Right cardiac atrium (tissue), 5 donors: ENCODE results near the gene ATP12A. TPM values are rescaled to one million over a fixed set of nuclear protein-coding genes. Genes with fewer than 3 reads are reported as not detected.
A peak's percentile ranks its signal among the peaks of the same experiment; 100 is the strongest.

Source experiments
- ATAC-seq, 2 donors: fragments of 200-7000 bp; cut with Tn5 transposase; one replicate each; pipeline versions ENCODE4 v1.8.0 to v1.9.1; 2020; ENCODE audit warnings: moderate library complexity in 2 of 2, mild to moderate bottlenecking in 1 of 2
- DNase-seq, 3 donors: peaks; one replicate each; pipeline ENCODE4 v3.0.0-alpha.2; 2020
- H3K27ac ChIP-seq: one replicate; pipeline ENCODE4 v1.5.1; 2013; ENCODE audit warnings: mild to moderate bottlenecking, low read length, control low read depth, moderate library complexity
- H3K27me3 ChIP-seq: one replicate; pipeline ENCODE4 v1.6.1; 2013; ENCODE audit not compliant: control insufficient read depth, insufficient read depth
- H3K4me1 ChIP-seq: one replicate; pipeline ENCODE4 v1.6.1; 2013; ENCODE audit warnings: low read length; ENCODE audit not compliant: control insufficient read depth, insufficient read depth
- H3K4me3 ChIP-seq: one replicate; pipeline ENCODE4 v1.5.1; 2013; ENCODE audit warnings: low read length, control low read depth
- H3K9me3 ChIP-seq: one replicate; pipeline ENCODE4 v1.6.1; 2013; ENCODE audit warnings: low read length; ENCODE audit not compliant: control insufficient read depth
- WGBS: extraction: QIAGEN DNeasy Blood & Tissue Kit; methylation state at CpG from one replicate; pipeline ENCODE4 v1.1.7; 2013; 5-methylcytosine and 5-hydroxymethylcytosine counted together
- intact Hi-C, 4 donors: fragments of 100-400 bp; cut with DNase I; formaldehyde crosslinking; loops; one replicate each; pipeline versions ENCODE4 v1.11.0 to v1.14.0; 2022 to 2023
- long read RNA-seq, 4 donors: library from polyadenylated mRNA; unstranded; transcript quantifications; one replicate each; pipeline ENCODE4 v2.0.0, GENCODE V29; 2020 to 2021
- polyA plus RNA-seq: library from polyadenylated mRNA; stranded (reverse); fragments of 200-250 nt; gene quantifications from one replicate; pipeline ENCODE4 v1.2.3, GENCODE V29; 2013
- total RNA-seq, 4 donors: library from RNA; stranded (reverse); fragmentation: NEBNext Ultra II Directional; extraction: Animal tissue kit (Norgen Biotek cat#: 25700); gene quantifications; one replicate each; pipeline ENCODE4 v1.2.1, GENCODE V29; 2021
- donor health status: healthy with polysubstance abuse.
- donor health status: DM: no; HTN: yes; CAD: no.
- donor health status: DM: no; HTN: no; CAD: no.
- donor health status: DM: no; HTN: yes; CAD: no; lungs with severe emphysema.
- donor health status: DM: yes; HTN: yes; CAD: no.

Gene ATP12A
- total RNA-seq (not detected), polyA plus RNA-seq (not detected)
- long read RNA-seq, donor 1 = 0 reads
- long read RNA-seq, donor 2 = 0 reads
- long read RNA-seq, donor 3 = 0 reads
- long read RNA-seq, donor 4 = 0 reads

GRCh38 chr13:24680258-24680920 lies at the start of gene ATP12A:
Gene ATP12A, plus strand, starts transcription at chr13:24680408. Its CDS starts 336 bp downstream, at chr13:24680744.
- intact Hi-C loops = loop anchor here in 1 of 4 donors (10.0 kb wide), 1 partner anchor 284 kb away; no protein-coding TSS in a partner anchor
- H3K4me3 ChIP-seq = peak within 1 kb of the TSS; percentile 2
- H3K27ac ChIP-seq = no peak within 1 kb of the TSS
- DNase-seq (peak in 1 of 3 donors; percentile 58), ATAC-seq (peak; percentile 11 to 22)
- H3K9me3 ChIP-seq = no peaks in the 10 kb centered on the region
- 2% methylated on average over 75 of the region's 75 CpGs for WGBS
- peaks cover 4% of the 10 kb centered on the region for H3K27me3 ChIP-seq
- no peaks in the 10 kb centered on the region for H3K4me1 ChIP-seq

- intact Hi-C loops = no loop called here
- Histone ChIP-seq H3K4me1 (no peaks in the 10 kb centered on the region), H3K27ac (no peak overlapping the region), H3K27me3 (no peaks in the 10 kb centered on the region), H3K4me3 (no peak overlapping the region), H3K9me3 (no peaks in the 10 kb centered on the region)
- ATAC-seq (no peak), DNase-seq (no peak)
- 80% methylated on average over 13 of the region's 13 CpGs for WGBS
Measured at GRCh38 chr13:24630851-24631620, 49.2 kb upstream of the ATP12A start.

- ATAC-seq (no peak), DNase-seq (no peak)
- no peaks in the 10 kb centered on the region for H3K4me1 ChIP-seq
- no peaks in the 10 kb centered on the region for H3K9me3 ChIP-seq
- no peak overlapping the region for H3K27ac ChIP-seq
- H3K27me3 ChIP-seq = no peaks in the 10 kb centered on the region
- H3K4me3 ChIP-seq = no peak overlapping the region
- intact Hi-C loops = no loop called here
- WGBS = 78% methylated on average over 5 of the region's 5 CpGs
Measured at GRCh38 chr13:24631922-24632321, 48.3 kb upstream of the ATP12A start.

GRCh38 chr13:24632382-24633121 lies 47.7 kb upstream of the ATP12A start:
- no peak overlapping the region for H3K27ac ChIP-seq
- H3K4me3 ChIP-seq = no peak overlapping the region
- ATAC-seq (no peak), DNase-seq (no peak)
- no peaks in the 10 kb centered on the region for H3K27me3 ChIP-seq
- 60% methylated on average over 6 of the region's 6 CpGs for WGBS
- H3K9me3 ChIP-seq = no peaks in the 10 kb centered on the region
- intact Hi-C loops = no loop called here
- H3K4me1 ChIP-seq = no peaks in the 10 kb centered on the region

DNA sequence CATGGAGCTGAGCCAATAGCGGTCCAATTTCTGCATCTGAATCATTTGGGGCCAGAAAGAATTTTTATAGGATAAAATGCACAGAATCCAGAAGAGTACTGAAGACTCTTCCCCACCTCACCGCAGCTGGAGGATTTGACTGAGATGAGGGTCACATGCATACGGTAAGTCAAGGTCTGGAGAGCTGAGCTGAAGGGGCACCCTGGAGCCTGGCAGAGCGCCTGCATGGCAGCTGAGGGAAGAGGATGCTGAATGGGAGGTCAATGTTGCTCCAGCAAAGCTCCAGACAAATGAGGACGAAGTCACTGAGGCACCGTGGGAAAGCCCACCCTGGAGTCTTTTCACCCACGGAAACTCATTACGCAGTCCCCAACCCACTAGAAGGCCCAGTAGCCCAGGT lies 43.4 kb upstream of the ATP12A start:
- Histone ChIP-seq H3K27ac (no peak overlapping the region), H3K27me3 (no peaks in the 10 kb centered on the region), H3K9me3 (no peaks in the 10 kb centered on the region), H3K4me1 (no peaks in the 10 kb centered on the region), H3K4me3 (no peak overlapping the region)
- ATAC-seq (no peak), DNase-seq (no peak)
- WGBS = 95% methylated on average over 8 of the region's 8 CpGs
- intact Hi-C loops = no loop called here

DNA sequence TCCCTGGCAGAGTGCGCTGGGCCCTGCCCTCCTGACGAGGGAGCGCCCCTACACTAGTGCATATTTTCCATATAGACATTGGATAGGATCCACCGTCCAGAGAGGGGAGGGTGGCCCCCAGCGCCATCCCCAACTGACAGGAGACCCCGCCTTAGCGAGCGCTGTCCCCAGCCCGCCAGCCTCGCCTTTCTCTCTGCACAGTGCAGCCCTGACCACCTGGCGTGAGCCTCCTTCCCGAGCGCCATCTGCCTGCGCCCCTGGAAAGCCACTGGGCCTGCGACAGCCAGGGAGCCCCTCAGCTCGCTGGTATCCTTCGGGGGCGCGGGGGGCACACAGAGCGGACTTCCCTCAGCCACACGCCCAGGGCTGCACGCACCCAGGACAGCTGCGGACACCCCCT lies 42.1 kb upstream of the ATP12A start:
- ATAC-seq (peak in 1 of 2 donors; percentile 32), DNase-seq (no peak)
- no peak overlapping the region for H3K4me3 ChIP-seq
- intact Hi-C loops = no loop called here
- no peaks in the 10 kb centered on the region for H3K27me3 ChIP-seq
- H3K9me3 ChIP-seq = no peaks in the 10 kb centered on the region
- no peaks in the 10 kb centered on the region for H3K4me1 ChIP-seq
- H3K27ac ChIP-seq = no peak overlapping the region
- WGBS = 53% methylated on average over 23 of the region's 23 CpGs

- 94% methylated on average over 4 of the region's 4 CpGs for WGBS
- intact Hi-C loops = no loop called here
- Histone ChIP-seq H3K27me3 (no peaks in the 10 kb centered on the region), H3K4me1 (no peaks in the 10 kb centered on the region), H3K27ac (no peak overlapping the region), H3K4me3 (no peak overlapping the region), H3K9me3 (no peaks in the 10 kb centered on the region)
- DNase-seq = no peak
- ATAC-seq = no peak
Measured at GRCh38 chr13:24640752-24641151, 39.5 kb upstream of the ATP12A start.

DNA sequence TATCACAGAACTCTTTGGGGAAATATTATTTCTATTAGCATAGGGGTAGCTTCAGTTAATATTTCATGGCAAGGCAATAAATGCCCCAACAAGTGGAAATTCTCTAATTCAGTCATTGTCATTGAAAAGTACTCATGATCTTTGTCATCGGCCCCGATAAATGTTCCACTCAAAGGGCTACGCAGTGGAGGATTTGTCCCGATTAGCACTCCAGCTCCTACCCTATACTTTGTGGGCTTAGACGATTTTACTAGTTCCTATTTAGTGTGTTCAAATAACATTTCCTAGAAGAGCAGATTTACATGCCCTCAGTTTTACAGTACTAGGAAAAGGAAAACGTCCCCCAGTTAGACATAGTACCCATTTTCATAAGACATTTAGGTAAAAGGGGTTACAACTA lies 38.0 kb upstream of the ATP12A start:
- DNase-seq = no peak
- Histone ChIP-seq H3K9me3 (no peaks in the 10 kb centered on the region), H3K27ac (no peak overlapping the region), H3K4me1 (no peaks in the 10 kb centered on the region), H3K27me3 (no peaks in the 10 kb centered on the region), H3K4me3 (no peak overlapping the region)
- intact Hi-C loops = no loop called here
- no peak for ATAC-seq
- WGBS = 89% methylated on average over 6 of the region's 6 CpGs

DNA sequence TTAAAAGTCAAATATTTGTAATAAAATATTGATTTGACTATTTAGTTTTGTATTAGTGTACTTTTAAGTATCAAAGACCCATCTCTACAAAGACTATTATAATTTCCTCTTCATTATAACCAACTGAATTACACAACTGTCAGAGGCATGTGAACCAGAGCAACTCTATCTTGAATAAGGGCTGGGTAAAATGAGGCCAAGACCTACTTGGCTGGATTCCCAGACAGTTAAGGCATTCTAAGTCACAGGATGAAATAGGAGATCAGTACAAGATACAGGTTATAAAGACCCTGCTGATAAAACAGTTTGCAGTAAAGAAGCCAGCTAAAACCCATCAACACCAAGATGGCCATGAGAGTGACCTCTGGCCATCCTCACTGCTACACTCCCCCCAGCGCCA lies 36.2 kb upstream of the ATP12A start:
- no peak for DNase-seq
- H3K9me3 ChIP-seq = no peaks in the 10 kb centered on the region
- H3K27ac ChIP-seq = no peak overlapping the region
- H3K4me3 ChIP-seq = no peak overlapping the region
- intact Hi-C loops = no loop called here
- no peaks in the 10 kb centered on the region for H3K4me1 ChIP-seq
- no peak for ATAC-seq
- WGBS = 86% methylated on average over 1 of the region's 1 CpG
- H3K27me3 ChIP-seq = no peaks in the 10 kb centered on the region

- ATAC-seq (no peak), DNase-seq (no peak)
- H3K27me3 ChIP-seq = no peaks in the 10 kb centered on the region
- H3K9me3 ChIP-seq = no peaks in the 10 kb centered on the region
- intact Hi-C loops = no loop called here
- no peak overlapping the region for H3K27ac ChIP-seq
- H3K4me1 ChIP-seq = no peaks in the 10 kb centered on the region
- H3K4me3 ChIP-seq = no peak overlapping the region
Measured at GRCh38 chr13:24648271-24648670, 31.9 kb upstream of the ATP12A start.
